ENCODE data around the gene DOCK7. TPM values are rescaled to one million over a fixed set of nuclear protein-coding genes. Genes with fewer than 3 reads are reported as not detected.

DOCK7 gene
- total RNA-seq, 2 experiments from 2014 or later = 6.0 to 7.9 TPM

- Mint-ChIP-seq H3K9me3 (no peaks in the 10 kb centered on the region), H3K36me3 (ENCODE audit: low read depth) (peaks cover 8% of the 10 kb centered on the region), H3K4me1 (ENCODE audit: low read depth) (peaks cover 26% of the 10 kb centered on the region), H3K27me3 (peaks cover 9% of the 10 kb centered on the region), H3K27ac (no peak overlapping the region), H3K4me3 (no peak overlapping the region)
- Histone ChIP-seq H3K36me3 (ENCODE audit: insufficient read depth, low read length) (no peaks in the 10 kb centered on the region), H3K9me3 (ENCODE audit: control insufficient read depth in 1 of 2, insufficient read depth in 1 of 2, low read length in 2 of 2) (no peaks in the 10 kb centered on the region), H3K4me1 (ENCODE audit: insufficient read depth, low read length) (peaks cover 7% of the 10 kb centered on the region), H3K27ac (ENCODE audit: low read depth in 1 of 2, low read length in 2 of 2) (no peak overlapping the region), H3K4me3 (ENCODE audit: low read length) (no peak overlapping the region), H3K27me3 (ENCODE audit: control insufficient read depth in 1 of 2, insufficient read depth in 2 of 2, low read length in 2 of 2) (no peaks in the 10 kb centered on the region)
- ChIA-PET POLR2A (no interaction called here), CTCF (no interaction called here)
- TF ChIP-seq CTCF (IDR thresholded peaks at IDR 0.05) = no peak
- DNase-seq (no peak), ATAC-seq (ENCODE audit: poor library complexity) (no peak)
- intact Hi-C loops (cut with DNase I, micrococcal nuclease) = no loop called here
Measured at GRCh38 chr1:62691062-62691844, 3.1 kb upstream of the DOCK7 start.

GRCh38 chr1:62689524-62689923 lies 1.3 kb upstream of the DOCK7 start:
- no peak overlapping the region for H3K4me3 ChIP-seq (ENCODE audit: low read length)
- H3K27me3 ChIP-seq (ENCODE audit: control insufficient read depth in 1 of 2, insufficient read depth in 2 of 2, low read length in 2 of 2) = no peaks in the 10 kb centered on the region
- peak in 1 of 14 experiments; percentile 14 for DNase-seq
- CTCF ChIA-PET = interaction anchor here (1.3 kb wide), 1 partner anchor 12 kb away, joined by 3 read pairs; no protein-coding TSS in a partner anchor
- POLR2A ChIA-PET = interaction anchor here (0.6 to 4.0 kb wide), 2 partner anchors 253 to 834 kb away, joined by 3 to 21 read pairs; partner anchors contain the start of genes EFCAB7, ITGB3BP and USP1
- H3K4me3 Mint-ChIP-seq = peak overlapping the region; percentile 72
- H3K4me1 ChIP-seq (ENCODE audit: insufficient read depth, low read length) = peaks cover 7% of the 10 kb centered on the region
- TF ChIP-seq CTCF (IDR thresholded peaks at IDR 0.05) = no peak
- H3K27ac ChIP-seq (ENCODE audit: low read depth in 1 of 2, low read length in 2 of 2) = no peak overlapping the region
- H3K36me3 ChIP-seq (ENCODE audit: insufficient read depth, low read length) = no peaks in the 10 kb centered on the region
- intact Hi-C loops (cut with DNase I, micrococcal nuclease) = loop anchor here in 1 of 2 experiments (5.0 to 10.0 kb wide), 2 partner anchors 98 to 255 kb away; partner anchors contain the start of gene USP1
- no peak for ATAC-seq (ENCODE audit: poor library complexity)
- peaks cover 9% of the 10 kb centered on the region for H3K27me3 Mint-ChIP-seq
- peaks cover 8% of the 10 kb centered on the region for H3K36me3 Mint-ChIP-seq (ENCODE audit: low read depth)
- H3K4me1 Mint-ChIP-seq (ENCODE audit: low read depth) = peaks cover 35% of the 10 kb centered on the region
- H3K9me3 Mint-ChIP-seq = no peaks in the 10 kb centered on the region
- H3K9me3 ChIP-seq (ENCODE audit: control insufficient read depth in 1 of 2, insufficient read depth in 1 of 2, low read length in 2 of 2) = no peaks in the 10 kb centered on the region
- H3K27ac Mint-ChIP-seq = no peak overlapping the region

- POLR2A ChIA-PET = interaction anchor here (4.0 kb wide), 1 partner anchor 253 kb away, joined by 21 read pairs; the partner anchor contains the start of gene USP1
- Histone ChIP-seq H3K27me3 (ENCODE audit: control insufficient read depth in 1 of 2, insufficient read depth in 2 of 2, low read length in 2 of 2) (no peaks in the 10 kb centered on the region), H3K9me3 (ENCODE audit: control insufficient read depth in 1 of 2, insufficient read depth in 1 of 2, low read length in 2 of 2) (no peaks in the 10 kb centered on the region), H3K4me1 (ENCODE audit: insufficient read depth, low read length) (peaks cover 7% of the 10 kb centered on the region), H3K4me3 (ENCODE audit: low read length) (peak overlapping the region; percentile 77), H3K27ac (ENCODE audit: low read depth in 1 of 2, low read length in 2 of 2) (no peak overlapping the region), H3K36me3 (ENCODE audit: insufficient read depth, low read length) (no peaks in the 10 kb centered on the region)
- H3K4me1 Mint-ChIP-seq (ENCODE audit: low read depth) = peaks cover 37% of the 10 kb centered on the region
- H3K9me3 Mint-ChIP-seq = no peaks in the 10 kb centered on the region
- no peak for TF ChIP-seq CTCF (IDR thresholded peaks at IDR 0.05)
- ATAC-seq (ENCODE audit: poor library complexity) = no peak
- peak overlapping the region; percentile 84 for H3K27ac Mint-ChIP-seq
- H3K4me3 Mint-ChIP-seq = peak overlapping the region; percentile 96
- CTCF ChIA-PET = interaction anchor here (0.6 kb wide), 1 partner anchor 23 kb away, joined by 4 read pairs; no protein-coding TSS in a partner anchor
- H3K36me3 Mint-ChIP-seq (ENCODE audit: low read depth) = peaks cover 8% of the 10 kb centered on the region
- peak in 1 of 14 experiments; percentile 17 for DNase-seq
- H3K27me3 Mint-ChIP-seq = peaks cover 9% of the 10 kb centered on the region
- intact Hi-C loops (cut with DNase I, micrococcal nuclease) = loop anchor here in 1 of 2 experiments (5.0 to 10.0 kb wide), 2 partner anchors 99 to 254 kb away; partner anchors contain the start of gene USP1
Measured at GRCh38 chr1:62688687-62689085, 500 bp upstream of the DOCK7 start.
